Endothelial cell of umbilical vein (primary cell): ENCODE data around the gene GNAO1.

Source experiments
- EZH2 ChIP-seq: IDR thresholded peaks from 2 replicates; pipeline ENCODE4 v1.6.1; 2012; ENCODE audit warnings: borderline replicate concordance, low read depth, mild to moderate bottlenecking, moderate library complexity, low read length, inconsistent platforms; ENCODE audit not compliant: severe bottlenecking
- JUN ChIP-seq: IDR thresholded peaks from 2 replicates; pipeline ENCODE4 v1.6.1; 2011; ENCODE audit warnings: borderline replicate concordance, low read depth; ENCODE audit not compliant: insufficient read length, insufficient read depth
- POLR2A ChIP-seq: IDR thresholded peaks from 2 replicates; pipeline ENCODE4 v1.6.1; 2012; ENCODE audit warnings: low read depth, mild to moderate bottlenecking, control low read depth, low read length
- POLR2AphosphoS5 ChIP-seq: IDR thresholded peaks from 2 replicates; pipeline ENCODE4 v1.6.1; 2012; ENCODE audit warnings: low read depth, mild to moderate bottlenecking, control low read depth, low read length, moderate library complexity; ENCODE audit not compliant: insufficient read depth
- TF ChIP-seq, protein P1 (sequence below), 2 donors: IDR thresholded peaks; 1 replicate in 1 of 2; 2 replicates in 1 of 2; pipeline ENCODE4 v1.5.1; 2011; ENCODE audit warnings: low read length in 2 of 2, mild to moderate bottlenecking in 2 of 2, moderate library complexity in 2 of 2, control low read depth in 1 of 2, inconsistent platforms in 1 of 2, low read depth in 1 of 2; ENCODE audit not compliant: insufficient read depth in 1 of 2; ENCODE audit errors: extremely low read depth in 1 of 2
- TF ChIP-seq, protein P2 (sequence below): IDR thresholded peaks from 2 replicates; pipeline ENCODE4 v1.6.1; 2011; ENCODE audit not compliant: insufficient read depth, insufficient read length

DNA sequence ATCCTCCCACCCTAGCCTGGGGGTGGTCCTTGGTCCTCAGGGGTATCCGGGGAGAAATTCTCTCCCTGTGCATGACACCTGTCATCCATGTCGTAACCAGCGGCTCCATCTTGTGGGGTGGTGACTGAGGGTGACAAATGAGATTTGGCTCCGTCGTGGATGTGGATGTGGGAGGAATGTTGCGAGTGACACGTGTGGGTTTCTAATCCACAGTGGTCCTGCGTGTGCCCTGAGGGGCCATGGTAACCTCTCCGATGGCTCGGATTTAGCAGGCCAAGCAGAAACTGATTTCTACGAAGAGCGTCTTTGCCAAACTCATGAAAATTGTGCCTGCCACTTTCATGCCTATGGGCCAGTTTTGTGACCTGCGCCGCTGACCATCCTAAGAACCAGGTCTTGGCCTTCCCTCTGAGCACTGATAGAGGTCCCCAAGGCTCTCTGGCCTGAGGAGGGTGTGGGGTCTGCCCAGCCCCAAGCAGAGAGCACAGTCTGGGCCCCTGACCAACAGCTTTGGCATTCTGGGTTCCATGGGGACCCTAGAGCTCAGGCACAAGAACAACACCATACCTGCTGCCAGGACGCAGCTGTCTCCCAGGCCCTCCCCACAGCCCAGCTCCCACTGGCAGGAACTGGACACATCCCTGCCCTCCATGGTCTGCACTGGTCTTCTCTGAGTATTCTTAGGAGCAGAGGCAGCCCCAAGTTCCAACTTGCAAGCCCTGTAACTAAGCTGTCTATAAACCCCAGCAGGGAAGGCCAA lies 155.0 kb downstream of the GNAO1 start:
- TF ChIP-seq, protein P1, sequence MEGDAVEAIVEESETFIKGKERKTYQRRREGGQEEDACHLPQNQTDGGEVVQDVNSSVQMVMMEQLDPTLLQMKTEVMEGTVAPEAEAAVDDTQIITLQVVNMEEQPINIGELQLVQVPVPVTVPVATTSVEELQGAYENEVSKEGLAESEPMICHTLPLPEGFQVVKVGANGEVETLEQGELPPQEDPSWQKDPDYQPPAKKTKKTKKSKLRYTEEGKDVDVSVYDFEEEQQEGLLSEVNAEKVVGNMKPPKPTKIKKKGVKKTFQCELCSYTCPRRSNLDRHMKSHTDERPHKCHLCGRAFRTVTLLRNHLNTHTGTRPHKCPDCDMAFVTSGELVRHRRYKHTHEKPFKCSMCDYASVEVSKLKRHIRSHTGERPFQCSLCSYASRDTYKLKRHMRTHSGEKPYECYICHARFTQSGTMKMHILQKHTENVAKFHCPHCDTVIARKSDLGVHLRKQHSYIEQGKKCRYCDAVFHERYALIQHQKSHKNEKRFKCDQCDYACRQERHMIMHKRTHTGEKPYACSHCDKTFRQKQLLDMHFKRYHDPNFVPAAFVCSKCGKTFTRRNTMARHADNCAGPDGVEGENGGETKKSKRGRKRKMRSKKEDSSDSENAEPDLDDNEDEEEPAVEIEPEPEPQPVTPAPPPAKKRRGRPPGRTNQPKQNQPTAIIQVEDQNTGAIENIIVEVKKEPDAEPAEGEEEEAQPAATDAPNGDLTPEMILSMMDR (IDR thresholded peaks at IDR 0.05; ENCODE audit: extremely low read depth in 1 of 2, insufficient read depth in 1 of 2, low read depth in 1 of 2, low read length in 2 of 2) = no peak
- TF ChIP-seq EZH2 (no peak), POLR2A (no peak), JUN (no peak), POLR2AphosphoS5 (no peak)
- TF ChIP-seq, protein P2, sequence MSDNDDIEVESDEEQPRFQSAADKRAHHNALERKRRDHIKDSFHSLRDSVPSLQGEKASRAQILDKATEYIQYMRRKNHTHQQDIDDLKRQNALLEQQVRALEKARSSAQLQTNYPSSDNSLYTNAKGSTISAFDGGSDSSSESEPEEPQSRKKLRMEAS = no peak
